Astrocyte (in vitro differentiated cells and primary cell): ENCODE measurements around the gene BRD8.

ENCODE experiments used
- EZH2 ChIP-seq: IDR thresholded peaks from 2 replicates; pipeline ENCODE4 v1.6.1; 2012; ENCODE audit warnings: mild to moderate bottlenecking, low read length, inconsistent platforms; ENCODE audit not compliant: insufficient read depth
- TF ChIP-seq, protein P1 (sequence below): IDR thresholded peaks from 2 replicates; pipeline ENCODE4 v1.5.1; 2011; ENCODE audit warnings: low read depth, mild to moderate bottlenecking, inconsistent platforms, low read length, moderate library complexity; ENCODE audit not compliant: insufficient read depth

DNA sequence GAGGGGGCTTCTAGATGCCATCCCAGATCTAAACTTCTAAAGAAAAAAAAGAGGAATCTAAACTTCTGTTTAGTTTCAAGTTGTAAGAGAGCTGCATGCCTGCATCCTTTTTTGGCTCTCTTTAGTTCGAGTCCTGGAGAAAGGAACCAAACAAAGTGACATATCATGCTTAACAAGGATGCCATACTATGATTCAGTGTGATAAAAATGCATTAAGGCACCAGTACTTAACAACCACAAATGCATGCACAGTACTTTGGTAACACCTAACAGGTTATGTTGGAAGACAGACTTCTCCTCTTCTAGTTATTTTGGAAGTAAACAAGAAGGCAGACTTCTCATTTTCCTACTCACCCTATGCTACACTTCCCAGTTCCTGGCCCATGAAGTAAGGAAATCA is 66.5 kb downstream of the BRD8 start:
- TF ChIP-seq, protein P1, sequence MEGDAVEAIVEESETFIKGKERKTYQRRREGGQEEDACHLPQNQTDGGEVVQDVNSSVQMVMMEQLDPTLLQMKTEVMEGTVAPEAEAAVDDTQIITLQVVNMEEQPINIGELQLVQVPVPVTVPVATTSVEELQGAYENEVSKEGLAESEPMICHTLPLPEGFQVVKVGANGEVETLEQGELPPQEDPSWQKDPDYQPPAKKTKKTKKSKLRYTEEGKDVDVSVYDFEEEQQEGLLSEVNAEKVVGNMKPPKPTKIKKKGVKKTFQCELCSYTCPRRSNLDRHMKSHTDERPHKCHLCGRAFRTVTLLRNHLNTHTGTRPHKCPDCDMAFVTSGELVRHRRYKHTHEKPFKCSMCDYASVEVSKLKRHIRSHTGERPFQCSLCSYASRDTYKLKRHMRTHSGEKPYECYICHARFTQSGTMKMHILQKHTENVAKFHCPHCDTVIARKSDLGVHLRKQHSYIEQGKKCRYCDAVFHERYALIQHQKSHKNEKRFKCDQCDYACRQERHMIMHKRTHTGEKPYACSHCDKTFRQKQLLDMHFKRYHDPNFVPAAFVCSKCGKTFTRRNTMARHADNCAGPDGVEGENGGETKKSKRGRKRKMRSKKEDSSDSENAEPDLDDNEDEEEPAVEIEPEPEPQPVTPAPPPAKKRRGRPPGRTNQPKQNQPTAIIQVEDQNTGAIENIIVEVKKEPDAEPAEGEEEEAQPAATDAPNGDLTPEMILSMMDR = no peak
- TF ChIP-seq EZH2 = no peak
